ENCODE data around the gene PLA2G12B. TPM values are rescaled to one million over a fixed set of nuclear protein-coding genes. Genes with fewer than 3 reads are reported as not detected.

Gene PLA2G12B
- total RNA-seq, 4 donors from 2014 or later = 6.6 to 94.6 (median 68.1) TPM

- H3K4me3 ChIP-seq = no peak overlapping the region
- H3K27me3 ChIP-seq = no peaks in the 10 kb centered on the region
- H3K27ac ChIP-seq = peak overlapping the region in 2 of 4 donors; percentile 77 to 82
- H3K4me1 ChIP-seq = peaks cover 0 to 6% (median 2%) of the 10 kb centered on the region in 4 donors
- no peak for TF ChIP-seq CTCF (IDR thresholded peaks at IDR 0.05)
- TF ChIP-seq POLR2A (IDR thresholded peaks at IDR 0.05) = no peak
- no peaks in the 10 kb centered on the region for H3K36me3 ChIP-seq
- no peaks in the 10 kb centered on the region for H3K9me3 ChIP-seq
- no peak for DNase-seq
These were observed 1.4 kb upstream of the PLA2G12B start for GRCh38 chr10:72956001-72956400.

GRCh38 chr10:72954230-72954595 is 393 bp downstream of the PLA2G12B start:
- peaks cover 0 to 6% (median 2%) of the 10 kb centered on the region in 4 donors for H3K4me1 ChIP-seq

GRCh38 chr10:72953687-72954086 is 919 bp downstream of the PLA2G12B start:
- H3K27me3 ChIP-seq = no peaks in the 10 kb centered on the region
- DNase-seq = peak in 1 of 3 donors; percentile 63
- no peaks in the 10 kb centered on the region for H3K36me3 ChIP-seq
- peaks cover 0 to 6% (median 2%) of the 10 kb centered on the region in 4 donors for H3K4me1 ChIP-seq
- H3K4me3 ChIP-seq = peak overlapping the region in 3 of 4 donors; percentile 30 to 57 (median 49)
- peak overlapping the region in 3 of 4 donors; percentile 73 to 82 (median 77) for H3K27ac ChIP-seq
- no peaks in the 10 kb centered on the region for H3K9me3 ChIP-seq
- TF ChIP-seq POLR2A (IDR thresholded peaks at IDR 0.05) (no peak), CTCF (IDR thresholded peaks at IDR 0.05) (peak in 2 of 6 experiments; percentile 6 to 18)

More at GRCh38 chr10:72954230-72954595, 393 bp downstream of the PLA2G12B start:
- no peak for DNase-seq
- Histone ChIP-seq H3K4me3 (peak overlapping the region in 3 of 4 donors; percentile 30 to 57 (median 49)), H3K9me3 (no peaks in the 10 kb centered on the region), H3K27me3 (no peaks in the 10 kb centered on the region), H3K36me3 (no peaks in the 10 kb centered on the region), H3K27ac (peak overlapping the region in 3 of 4 donors; percentile 73 to 82 (median 77))
- no peak for TF ChIP-seq CTCF (IDR thresholded peaks at IDR 0.05)
- TF ChIP-seq POLR2A (IDR thresholded peaks at IDR 0.05) = no peak

GRCh38 chr10:72952642-72953158 is 1.9 kb downstream of the PLA2G12B start:
- Histone ChIP-seq H3K4me3 (peak overlapping the region in 3 of 4 donors; percentile 30 to 57 (median 49)), H3K36me3 (no peaks in the 10 kb centered on the region), H3K9me3 (no peaks in the 10 kb centered on the region), H3K27me3 (no peaks in the 10 kb centered on the region), H3K27ac (peak overlapping the region in 1 of 4 donors; percentile 77), H3K4me1 (peaks cover 0 to 6% (median 2%) of the 10 kb centered on the region in 4 donors)
- DNase-seq = no peak
- TF ChIP-seq POLR2A (IDR thresholded peaks at IDR 0.05) (no peak), CTCF (IDR thresholded peaks at IDR 0.05) (no peak)

GRCh38 chr10:72952189-72952588 is 2.4 kb downstream of the PLA2G12B start:
- H3K27ac ChIP-seq = no peak overlapping the region
- H3K4me3 ChIP-seq = peak overlapping the region in 3 of 4 donors; percentile 30 to 57 (median 49)
- TF ChIP-seq CTCF (IDR thresholded peaks at IDR 0.05) (no peak), POLR2A (IDR thresholded peaks at IDR 0.05) (no peak)
- H3K9me3 ChIP-seq = no peaks in the 10 kb centered on the region
- no peaks in the 10 kb centered on the region for H3K27me3 ChIP-seq
- DNase-seq = no peak
- peaks cover 0 to 6% (median 2%) of the 10 kb centered on the region in 4 donors for H3K4me1 ChIP-seq
- H3K36me3 ChIP-seq = no peaks in the 10 kb centered on the region

Measured in Peyer's patch (tissue), 4 donors.